Liver (tissue), 9 donors: ENCODE measurements around the gene BLTP2. TPM values are rescaled to one million over a fixed set of nuclear protein-coding genes. Genes with fewer than 3 reads are reported as not detected.
"Not testable (repeated sequence)": the region's sequence is repeated elsewhere in the genome, so short reads cannot be mapped to it uniquely, and the experiment has no call there.

Source experiments
- DNase-seq: peaks from one replicate; pipeline ENCODE4 v3.0.0-alpha.2; 2017; ENCODE audit warnings: low spot score
- H3K27ac ChIP-seq, 2 donors: one replicate each; pipeline ENCODE4 v1.7.0; 2013; ENCODE audit warnings: inconsistent platforms in 2 of 2, low read length in 2 of 2, control low read depth in 1 of 2, low read depth in 1 of 2, mild to moderate bottlenecking in 1 of 2
- H3K27me3 ChIP-seq, 4 donors: one replicate each; pipeline versions ENCODE4 v1.6.1 to v1.7.0; 2013; ENCODE audit warnings: low read length in 3 of 4, inconsistent platforms in 1 of 4, mild to moderate bottlenecking in 1 of 4, moderate library complexity in 1 of 4; ENCODE audit not compliant: control insufficient read depth in 4 of 4, insufficient read depth in 4 of 4
- H3K36me3 ChIP-seq, 4 donors: one replicate each; pipeline versions ENCODE4 v1.6.1 to v1.7.0; 2013; ENCODE audit warnings: low read length in 3 of 4, mild to moderate bottlenecking in 3 of 4, low read depth in 1 of 4, moderate library complexity in 1 of 4; ENCODE audit not compliant: control insufficient read depth in 4 of 4, insufficient read depth in 3 of 4
- H3K4me1 ChIP-seq, 4 donors: one replicate each; pipeline versions ENCODE4 v1.6.1 to v1.7.0; 2013; ENCODE audit warnings: low read length in 3 of 4, mild to moderate bottlenecking in 3 of 4, moderate library complexity in 1 of 4; ENCODE audit not compliant: control insufficient read depth in 4 of 4, insufficient read depth in 4 of 4
- H3K4me3 ChIP-seq, 3 donors: one replicate each; pipeline versions ENCODE4 v1.6.1 to v1.7.0; 2013; ENCODE audit warnings: low read length in 3 of 3, control low read depth in 1 of 3, low read depth in 1 of 3, mild to moderate bottlenecking in 1 of 3
- H3K9ac ChIP-seq, 2 donors: one replicate each; pipeline ENCODE4 v1.7.0; 2013; ENCODE audit warnings: low read length in 2 of 2, mild to moderate bottlenecking in 2 of 2, moderate library complexity in 2 of 2, control low read depth in 1 of 2, low read depth in 1 of 2
- H3K9me3 ChIP-seq, 4 donors: one replicate each; pipeline versions ENCODE4 v1.6.1 to v1.7.0; 2013; ENCODE audit warnings: low read length in 3 of 4; ENCODE audit not compliant: control insufficient read depth in 4 of 4
- CTCF ChIP-seq: fragments of 150-350 bp; IDR thresholded peaks from 2 replicates; pipeline ENCODE4 v1.5.1; 2017; ENCODE audit warnings: improper control_type of control experiment, low read depth, low read length; ENCODE audit not compliant: missing input control
- EGR1 ChIP-seq, 2 donors: IDR thresholded peaks; 2 replicates each; pipeline ENCODE4 v1.6.1; 2016 to 2018; ENCODE audit warnings: antibody characterized with exemption in 2 of 2, low read depth in 2 of 2
- FOXA1 ChIP-seq: IDR thresholded peaks from 2 replicates; pipeline ENCODE4 v1.6.1; 2016; ENCODE audit warnings: antibody characterized with exemption
- FOXA2 ChIP-seq: IDR thresholded peaks from 2 replicates; pipeline ENCODE4 v1.6.1; 2016; ENCODE audit warnings: antibody characterized with exemption
- GABPA ChIP-seq, 2 donors: IDR thresholded peaks in 1 of 2; conservative IDR thresholded peaks in 1 of 2; 2 replicates each; pipeline ENCODE4 v1.6.1; 2016; ENCODE audit warnings: antibody characterized with exemption in 2 of 2, mild to moderate bottlenecking in 1 of 2, moderate library complexity in 1 of 2
- HNF4A ChIP-seq, 2 donors: conservative IDR thresholded peaks; 2 replicates each; pipeline ENCODE4 v1.6.1; 2016; ENCODE audit warnings: antibody characterized with exemption in 2 of 2, mild to moderate bottlenecking in 2 of 2
- HNF4G ChIP-seq: IDR thresholded peaks from 2 replicates; pipeline ENCODE4 v1.6.1; 2016; ENCODE audit warnings: antibody characterized with exemption
- JUND ChIP-seq, 2 donors: IDR thresholded peaks; 2 replicates each; pipeline ENCODE4 v1.6.1; 2016; ENCODE audit warnings: antibody characterized with exemption in 2 of 2
- MAX ChIP-seq: IDR thresholded peaks from 2 replicates; pipeline ENCODE4 v1.6.1; 2016; ENCODE audit warnings: antibody characterized with exemption
- NR2F2 ChIP-seq: IDR thresholded peaks from 2 replicates; pipeline ENCODE4 v1.6.1; 2016; ENCODE audit warnings: antibody characterized with exemption
- RAD21 ChIP-seq, 2 donors: IDR thresholded peaks; 2 replicates each; pipeline ENCODE4 v1.6.1; 2016; ENCODE audit warnings: antibody characterized with exemption in 2 of 2, mild to moderate bottlenecking in 2 of 2
- REST ChIP-seq: IDR thresholded peaks from 2 replicates; pipeline ENCODE4 v1.6.1; 2016; ENCODE audit warnings: antibody characterized with exemption, mild to moderate bottlenecking
- RXRA ChIP-seq, 2 donors: IDR thresholded peaks; 2 replicates each; pipeline ENCODE4 v1.6.1; 2017 to 2018; ENCODE audit warnings: antibody characterized with exemption in 2 of 2, mild to moderate bottlenecking in 1 of 2
- SP1 ChIP-seq: IDR thresholded peaks from 2 replicates; pipeline ENCODE4 v1.6.1; 2018; ENCODE audit warnings: antibody characterized with exemption, mild to moderate bottlenecking
- TAF1 ChIP-seq: conservative IDR thresholded peaks from 2 replicates; pipeline ENCODE4 v1.6.1; 2016; ENCODE audit warnings: antibody characterized with exemption, mild to moderate bottlenecking
- YY1 ChIP-seq: IDR thresholded peaks from 2 replicates; pipeline ENCODE4 v1.6.1; 2016; ENCODE audit warnings: antibody characterized with exemption, mild to moderate bottlenecking
- ZBTB33 ChIP-seq: IDR thresholded peaks from 2 replicates; pipeline ENCODE4 v1.6.1; 2016; ENCODE audit warnings: antibody characterized with exemption
- WGBS: extraction: QIAGEN DNeasy Blood & Tissue Kit; methylation state at CpG from one replicate; pipeline ENCODE4 v1.1.7; 2013; 5-methylcytosine and 5-hydroxymethylcytosine counted together
- polyA plus RNA-seq, 2 donors: library from polyadenylated mRNA; stranded (reverse) in 1 of 2; unstranded in 1 of 2; fragments of 200-250 nt in 1 of 2; fragments of >200 nt in 1 of 2; fragmentation: Nextera tagmentation in 1 of 2; extraction: Ambion mirVana in 1 of 2; gene quantifications; one replicate each; pipeline versions ENCODE4 v1.2.1 to v1.2.3, GENCODE V29; 2013 to 2015
- total RNA-seq, 2 donors: library from RNA; depleted of rRNA; stranded (reverse); fragments of >200 nt; gene quantifications; one replicate each; pipeline ENCODE4 v1.2.3, GENCODE V29; 2014
- donor health status: healthy.
- donor health status: healthy.
- donor health status: healthy.
- donor health status: healthy.
- donor health status: healthy.

The BLTP2 gene
- total and polyA plus RNA-seq, 4 donors: 24.8 to 122 (median 34.9) TPM

- not testable (repeated sequence) for H3K27ac ChIP-seq, H3K9ac ChIP-seq, DNase-seq, H3K4me3 ChIP-seq, H3K9me3 ChIP-seq, H3K27me3 ChIP-seq
- peaks cover 3 to 21% (median 16%) of the 10 kb centered on the region in 4 donors for H3K4me1 ChIP-seq
- 80% methylated on average over 5 of the region's 8 CpGs for WGBS
- H3K36me3 ChIP-seq: peaks cover 6 to 12% (median 8%) of the 10 kb centered on the region in 4 donors
These were observed 13.4 kb upstream of the BLTP2 start for GRCh38 chr17:28658342-28658741.

- no peak for DNase-seq
- no peak overlapping the region for H3K27ac ChIP-seq
- H3K36me3 ChIP-seq: peaks cover 6 to 12% (median 11%) of the 10 kb centered on the region in 4 donors
- H3K4me1 ChIP-seq: peaks cover 0 to 15% (median 11%) of the 10 kb centered on the region in 4 donors
- WGBS: 90% methylated on average over 5 of the region's 5 CpGs
- TF ChIP-seq RAD21 (IDR thresholded peaks at IDR 0.05) (no peak), TAF1 (no peak)
- H3K27me3 ChIP-seq: no peaks in the 10 kb centered on the region
- H3K9ac ChIP-seq: no peak overlapping the region
- no peaks in the 10 kb centered on the region for H3K9me3 ChIP-seq
- no peak overlapping the region for H3K4me3 ChIP-seq
These were observed 12.8 kb upstream of the BLTP2 start for GRCh38 chr17:28657756-28658155.

GRCh38 chr17:28655160-28655559 is 10.2 kb upstream of the BLTP2 start:
- H3K27me3 ChIP-seq: no peaks in the 10 kb centered on the region
- no peak overlapping the region for H3K27ac ChIP-seq
- DNase-seq: no peak
- H3K4me3 ChIP-seq: no peak overlapping the region
- TF ChIP-seq REST: no peak
- no peak for TF ChIP-seq GABPA (IDR thresholded peaks at IDR 0.05 in 1 of 2, conservative IDR thresholded peaks at IDR 0.05 in 1 of 2)
- no peak for TF ChIP-seq FOXA1
- no peak for TF ChIP-seq ZBTB33
- no peak for TF ChIP-seq CTCF
- TF ChIP-seq RAD21 (IDR thresholded peaks at IDR 0.05): no peak
- no peak for TF ChIP-seq FOXA2
- TF ChIP-seq YY1: no peak
- no peak for TF ChIP-seq HNF4G
- TF ChIP-seq NR2F2: no peak
- TF ChIP-seq MAX: no peak
- no peak for TF ChIP-seq JUND (IDR thresholded peaks at IDR 0.05)
- TF ChIP-seq SP1: no peak
- no peak for TF ChIP-seq HNF4A (conservative IDR thresholded peaks at IDR 0.05)
- TF ChIP-seq EGR1 (IDR thresholded peaks at IDR 0.05; ENCODE audit: low read depth in 2 of 2): no peak
- no peak for TF ChIP-seq RXRA (IDR thresholded peaks at IDR 0.05)
- TF ChIP-seq TAF1: no peak
- no peak overlapping the region for H3K9ac ChIP-seq
- peaks cover 0 to under 1% (median 0%) of the 10 kb centered on the region in 4 donors for H3K4me1 ChIP-seq
- WGBS: 96% methylated on average over 5 of the region's 5 CpGs
- H3K36me3 ChIP-seq: peaks cover 10 to 23% (median 18%) of the 10 kb centered on the region in 4 donors
- H3K9me3 ChIP-seq: no peaks in the 10 kb centered on the region
